Stimulated activated CD4-positive, alpha-beta T cell treated with anti-CD3 and anti-CD28 coated beads, Interleukin-4, amount 100 ng/mL, for 24 hours (primary cell): ENCODE data around the gene SAPCD1.

Experiments used
- DNase-seq: peaks from one replicate; pipeline ENCODE4 v3.0.0-alpha.2; 2020

Gene SAPCD1

GRCh38 chr6:31758281-31758680 lies 4.2 kb upstream of the SAPCD1 start:
- no peak for DNase-seq

DNA sequence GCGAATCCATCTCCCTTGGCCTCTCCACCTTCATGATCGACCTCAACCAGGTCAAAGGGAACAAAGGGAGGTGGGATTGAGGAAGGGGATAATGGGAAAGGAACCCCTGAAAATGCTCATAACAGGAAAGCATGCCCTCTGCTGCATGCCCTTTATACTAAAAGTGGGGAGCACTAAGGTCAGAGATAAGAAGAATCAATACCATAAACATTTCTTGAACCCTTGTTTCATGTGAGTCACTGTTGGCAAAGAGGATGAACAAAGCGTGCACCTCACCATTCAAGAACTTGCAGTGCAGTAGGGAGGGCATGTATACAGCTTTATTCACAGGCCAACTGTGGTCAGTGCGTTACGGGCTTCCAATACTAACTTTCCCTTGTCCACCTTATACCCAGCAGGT lies 1.7 kb upstream of the SAPCD1 start:
- DNase-seq = no peak

DNA sequence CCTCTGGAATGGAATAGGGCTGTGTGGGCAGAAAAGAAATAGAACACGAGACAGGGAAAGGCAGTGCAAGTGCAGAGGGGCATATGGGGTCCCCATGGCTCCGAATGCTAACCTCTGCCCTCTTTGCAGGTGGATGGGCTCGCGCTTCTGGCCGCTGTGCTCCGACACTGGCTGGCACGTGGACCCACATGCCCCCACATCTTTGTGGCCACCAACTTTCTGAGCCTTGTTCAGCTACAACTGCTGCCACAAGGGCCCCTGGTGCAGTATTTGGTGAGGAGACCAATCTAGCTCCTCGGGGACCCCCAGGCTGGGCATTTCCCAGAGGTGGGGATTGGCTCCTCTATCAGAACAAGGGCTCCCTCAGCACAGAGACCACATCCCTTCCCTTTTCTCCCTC lies 1.1 kb upstream of the SAPCD1 start:
- DNase-seq = no peak

GRCh38 chr6:31762878-31763618 lies 592 bp downstream of the SAPCD1 start:
- DNase-seq = no peak

GRCh38 chr6:31763619-31763940 lies 1.1 kb downstream of the SAPCD1 start:
- no peak for DNase-seq

GRCh38 chr6:31764198-31764597 lies 1.7 kb downstream of the SAPCD1 start:
- DNase-seq = no peak

DNA sequence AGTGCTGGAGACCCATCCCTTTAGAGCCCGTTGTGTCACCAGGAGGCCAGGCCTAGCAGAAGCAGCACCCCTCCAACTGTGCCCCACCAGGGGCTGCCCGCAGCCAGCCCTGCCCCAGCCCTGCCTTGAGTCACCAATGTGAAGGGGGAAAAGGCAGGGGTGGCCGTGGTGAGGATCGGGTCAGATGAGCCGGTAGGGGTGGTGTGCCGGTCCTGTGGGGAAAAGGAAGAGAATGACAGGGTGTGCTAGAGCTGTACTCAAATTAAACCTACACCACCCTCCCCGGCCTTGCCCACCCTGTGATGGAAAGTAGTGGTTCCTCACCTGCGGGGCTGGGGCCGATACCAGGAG lies 3.1 kb downstream of the SAPCD1 start:
- no peak for DNase-seq

GRCh38 chr6:31765910-31766794 lies 3.7 kb downstream of the SAPCD1 start:
- no peak for DNase-seq

- no peak for DNase-seq
Observed at GRCh38 chr6:31767096-31767645, 4.7 kb downstream of the SAPCD1 start.

DNA sequence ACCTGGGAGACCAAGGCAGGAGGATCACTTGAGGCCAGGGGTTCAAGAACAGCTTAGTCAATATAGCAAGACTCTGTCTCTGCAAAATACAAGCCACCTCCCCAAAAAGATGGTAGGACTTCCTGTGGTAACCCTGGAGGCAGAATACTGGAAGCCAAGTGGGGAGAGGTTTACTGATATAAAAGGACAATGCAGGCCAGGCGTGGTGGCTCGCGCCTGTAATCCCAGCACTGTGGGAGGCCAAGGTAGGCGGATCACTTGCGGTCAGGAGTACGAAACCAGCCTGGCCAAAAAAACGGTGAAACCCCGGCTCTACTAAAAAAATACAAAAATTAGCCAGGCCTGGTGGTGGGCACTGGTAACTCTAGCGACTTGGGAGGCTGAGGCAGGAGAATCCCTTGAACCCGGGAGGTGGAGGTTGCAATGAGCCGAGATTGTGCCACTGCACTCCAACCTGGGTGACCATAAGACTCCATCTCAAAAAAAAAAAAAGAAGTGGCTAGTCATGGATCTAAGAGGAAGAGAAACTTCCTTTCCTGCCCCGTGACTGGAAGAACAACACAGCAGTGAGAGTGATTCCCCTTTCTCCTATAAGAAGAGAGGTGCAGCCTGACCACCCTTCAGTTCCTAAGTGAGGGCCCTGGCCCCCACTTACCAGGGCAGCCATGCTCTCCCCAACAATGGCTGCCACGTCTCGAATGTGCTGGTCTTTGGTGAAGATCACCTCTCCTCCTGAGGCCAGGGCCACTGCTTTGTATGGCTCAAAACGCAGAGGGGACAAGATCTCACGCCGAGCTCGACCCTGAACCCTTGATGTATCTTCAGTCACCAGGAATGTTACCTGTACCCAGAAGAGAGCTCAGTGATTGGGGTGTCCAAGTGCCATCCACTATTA lies 6.2 kb downstream of the SAPCD1 start:
- no peak for DNase-seq

GRCh38 chr6:31769684-31770371 lies 7.4 kb downstream of the SAPCD1 start:
- peak; percentile 84 for DNase-seq

DNA sequence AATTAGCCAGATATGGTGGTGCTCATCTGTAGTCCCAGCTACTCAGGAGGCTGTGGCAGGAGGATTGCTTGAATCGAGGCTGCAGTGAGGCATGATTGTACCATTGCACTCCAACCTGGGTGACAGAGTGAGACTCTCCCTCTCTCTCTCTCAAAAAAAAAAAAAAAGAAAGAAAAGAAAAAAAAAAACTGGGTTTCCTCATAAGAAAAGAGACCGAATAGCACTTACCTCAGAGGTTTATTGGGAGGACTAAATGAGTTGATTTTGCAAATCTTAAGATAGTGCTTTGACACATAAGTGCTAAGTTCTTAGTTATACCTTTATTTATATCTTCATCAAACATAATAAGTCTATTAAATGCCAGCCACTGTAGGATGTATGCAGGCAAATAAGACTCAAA lies 8.4 kb downstream of the SAPCD1 start:
- no peak for DNase-seq

DNA sequence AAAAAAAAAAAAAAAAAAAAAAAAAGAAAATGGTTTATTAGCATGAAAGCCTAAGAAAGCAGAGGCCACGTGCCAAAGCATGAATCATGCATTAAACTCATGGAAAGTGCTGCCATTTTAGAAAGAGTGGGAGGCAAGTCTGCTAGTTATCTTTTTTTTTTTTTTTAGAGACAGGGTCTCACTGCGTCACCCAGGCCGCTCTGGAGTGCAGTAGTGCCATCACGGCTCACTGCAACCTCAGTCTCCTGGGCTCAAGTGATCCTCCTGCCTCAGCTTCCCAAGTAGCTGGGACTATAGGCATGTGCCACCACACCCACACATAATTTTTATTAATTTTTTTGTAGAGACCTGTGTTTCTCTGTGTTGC lies 9.5 kb downstream of the SAPCD1 start:
- DNase-seq = peak; percentile 39

- DNase-seq = no peak
Observed at GRCh38 chr6:31775184-31775583, 12.7 kb downstream of the SAPCD1 start.

DNA sequence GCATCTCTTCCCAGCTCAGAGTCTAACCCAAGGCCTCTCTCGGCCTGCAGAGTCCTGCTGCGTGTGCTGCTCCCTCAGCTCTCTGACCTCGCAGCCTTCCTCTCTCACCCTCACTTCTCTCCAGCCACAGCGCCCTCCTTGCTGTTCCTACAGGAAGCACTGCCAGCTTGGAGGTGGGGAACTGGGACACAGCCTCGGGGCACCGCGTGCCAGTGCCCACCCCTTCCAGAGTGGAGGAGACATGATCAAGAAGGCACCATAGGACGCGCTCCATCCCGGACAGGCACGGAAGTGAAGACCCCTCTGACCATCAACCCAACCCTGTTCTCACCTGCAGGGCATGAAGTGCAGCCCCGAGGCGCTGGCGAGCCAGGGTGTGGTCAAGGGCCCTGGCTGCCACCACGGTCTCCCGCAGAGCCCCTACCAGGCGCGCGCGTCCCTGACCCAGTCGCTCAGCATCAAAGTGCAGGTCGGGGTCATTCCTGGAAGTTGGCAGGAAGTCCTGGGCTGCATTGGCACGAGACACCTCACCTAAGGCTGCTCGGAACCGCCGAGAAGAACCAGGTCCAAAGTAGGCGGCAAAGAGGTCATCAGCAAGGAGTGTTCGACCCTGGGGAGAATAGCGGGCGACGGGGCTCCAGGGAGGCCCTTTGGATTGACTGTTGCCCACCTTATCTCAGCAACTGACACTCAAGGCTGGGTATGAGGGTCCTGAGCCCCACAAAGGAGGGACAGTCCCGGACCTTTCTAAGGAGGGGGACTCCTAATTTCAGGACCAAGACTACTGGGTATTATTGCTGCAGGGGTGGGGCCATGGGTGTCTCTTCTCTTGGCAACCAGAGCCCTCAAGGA lies 13.4 kb downstream of the SAPCD1 start:
- DNase-seq = no peak

DNA sequence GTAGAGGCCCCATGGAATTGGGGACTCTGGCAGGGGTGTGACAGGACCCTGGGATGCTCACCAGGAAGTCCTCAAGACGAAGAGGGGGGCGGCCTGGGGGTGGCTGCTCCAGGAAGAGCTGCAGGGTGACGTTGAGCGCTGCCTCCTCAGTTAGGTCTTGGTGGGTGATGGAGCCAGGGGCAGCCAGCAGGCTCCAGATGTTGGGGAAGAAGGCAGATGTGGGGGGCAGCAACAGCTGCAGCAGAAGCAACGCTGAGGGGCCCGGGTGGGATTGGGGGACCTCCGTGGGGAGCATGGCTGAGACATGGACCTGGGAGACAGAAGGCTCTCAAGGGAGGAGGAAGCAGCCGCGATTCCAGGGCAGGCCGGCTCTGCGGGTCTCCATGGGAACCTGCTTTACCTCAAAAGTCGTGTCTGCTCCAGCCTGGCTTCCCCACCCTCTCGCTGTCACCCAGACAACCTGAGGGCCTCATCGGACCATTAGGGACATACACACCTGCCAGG lies 14.1 kb downstream of the SAPCD1 start:
- DNase-seq = no peak

DNA sequence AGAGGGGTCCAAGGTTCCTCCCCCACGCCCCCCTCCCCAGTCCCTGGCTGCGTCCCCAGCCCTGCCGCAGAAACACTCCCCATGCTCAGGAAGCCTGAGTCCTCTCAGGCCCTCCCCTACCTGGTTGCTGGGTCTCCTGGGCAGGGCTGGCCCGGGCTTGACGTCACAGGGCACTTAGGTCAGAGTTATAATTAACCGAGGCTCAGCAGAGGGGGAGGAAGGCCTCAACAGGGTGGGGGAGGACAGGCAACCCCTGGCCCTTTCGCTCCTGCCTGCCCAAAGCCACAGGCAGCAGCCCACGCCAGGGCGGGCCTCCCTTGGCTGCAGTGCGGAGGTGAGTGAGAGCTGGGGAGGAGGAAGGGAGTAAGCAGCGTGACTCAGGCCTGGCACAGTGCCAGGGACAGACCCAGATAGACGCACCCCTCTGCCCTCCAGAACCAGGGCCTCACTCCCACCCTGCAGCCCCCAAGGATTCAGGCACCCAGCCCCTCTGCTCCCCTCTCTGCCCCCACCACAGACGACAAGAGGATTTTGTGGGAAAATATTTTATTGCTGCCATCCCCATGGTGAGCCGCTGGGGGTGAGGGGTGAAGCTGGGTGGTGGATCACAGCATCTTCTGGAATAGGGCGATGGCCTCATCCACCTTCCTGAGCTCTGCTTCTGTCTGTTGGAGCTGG lies 14.7 kb downstream of the SAPCD1 start, which contains the start of gene VWA7:
VWA7 (minus strand) TSS at position 340 of the 678 bp plus-strand sequence. CDS start 549 bp downstream, outside the sequence.
- DNase-seq = peak; percentile 80

DNA sequence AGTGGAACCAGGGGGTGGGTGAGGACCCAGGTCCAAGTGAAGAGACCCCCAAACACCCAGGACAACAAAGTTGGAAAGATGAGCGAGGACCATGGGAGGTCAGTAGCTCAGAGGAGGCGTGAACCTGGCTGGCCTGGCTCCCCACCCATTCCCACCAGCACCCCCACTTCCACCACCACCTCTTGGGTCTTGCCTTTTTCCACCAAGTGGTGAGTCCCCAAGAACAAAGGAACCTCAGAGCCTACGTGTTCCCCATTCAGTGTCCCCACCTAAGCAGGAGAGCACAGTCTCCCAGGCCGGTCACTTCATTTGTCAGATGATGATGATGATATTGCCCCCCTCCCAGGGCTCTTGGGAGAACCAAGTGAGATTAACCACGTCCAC lies 15.2 kb downstream of the SAPCD1 start:
- no peak for DNase-seq

DNA sequence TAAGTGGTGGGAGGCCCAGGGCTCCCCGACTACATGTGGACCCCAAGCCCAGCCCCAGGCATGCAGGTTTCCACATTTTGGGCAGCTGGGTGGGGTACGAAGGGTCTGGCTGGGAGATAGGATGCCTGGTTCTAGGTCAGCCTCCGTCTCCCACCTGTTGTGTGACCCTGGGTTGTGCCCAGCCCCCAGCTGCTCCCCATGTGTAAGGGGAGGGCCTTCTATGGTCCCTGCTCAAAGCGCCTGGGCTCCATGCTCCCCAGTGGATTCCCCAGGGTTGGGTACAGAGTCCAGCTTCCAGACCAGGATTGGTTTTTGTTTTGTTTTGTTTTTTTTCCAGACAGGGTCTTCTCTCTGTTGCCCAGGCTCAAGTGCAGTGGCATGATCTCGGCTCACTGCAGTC lies 15.7 kb downstream of the SAPCD1 start:
- DNase-seq = no peak

DNA sequence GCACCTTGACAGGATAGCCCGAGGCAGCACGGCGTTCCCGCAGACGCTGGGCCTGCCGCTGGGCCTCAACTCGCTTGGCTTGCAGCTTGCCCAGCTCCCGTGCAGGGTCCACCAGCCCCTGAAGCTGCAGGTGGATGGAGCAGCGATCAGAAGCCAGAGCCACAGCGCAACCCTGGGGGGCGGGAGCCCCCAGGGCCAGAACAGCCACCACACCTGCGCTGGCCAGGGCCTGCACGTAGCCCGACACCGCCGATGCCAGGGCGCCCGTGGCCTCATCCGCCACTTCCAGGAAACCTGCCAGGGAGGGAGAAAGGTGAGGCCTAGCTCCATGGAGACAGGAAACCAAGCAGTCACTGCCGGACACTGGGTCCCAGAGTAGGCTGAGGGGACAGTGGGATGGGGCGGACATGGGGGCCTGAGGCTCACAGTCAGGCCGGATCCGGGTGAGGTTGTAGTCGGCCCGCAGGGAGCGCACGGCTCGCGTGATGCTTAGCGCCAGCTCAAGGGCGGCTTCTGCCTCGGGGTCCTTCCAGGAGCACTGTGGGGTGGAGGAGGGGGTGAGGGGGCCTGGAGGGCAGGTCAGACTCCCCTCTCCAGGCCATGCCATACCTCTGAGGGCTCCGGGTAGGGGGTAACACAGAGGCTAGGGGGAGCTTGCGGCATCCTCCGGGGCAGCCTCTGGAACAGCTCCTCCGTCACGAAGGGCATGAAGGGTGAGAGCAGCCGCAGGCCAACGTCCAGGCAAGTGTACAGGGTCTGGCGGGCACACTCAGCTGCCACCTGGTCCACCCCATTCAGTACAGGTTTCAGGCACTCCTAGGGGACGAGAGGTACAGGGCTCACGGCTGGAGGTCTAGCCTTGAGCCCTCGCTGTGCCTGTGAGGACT lies 16.8 kb downstream of the SAPCD1 start:
- no peak for DNase-seq
